PFSK-1 (cell line): Measurements from ENCODE around the gene RBM15.

Source experiments
- FOXP2 ChIP-seq: optimal IDR thresholded peaks from 2 replicates; pipeline ENCODE3; 2011; ENCODE audit warnings: borderline replicate concordance, control low read depth, inconsistent platforms; ENCODE audit not compliant: insufficient read depth; ENCODE audit errors: extremely low read length, extremely low read depth
- POLR2AphosphoS5 ChIP-seq: IDR thresholded peaks from 2 replicates; pipeline ENCODE4 v1.6.1; 2012; ENCODE audit warnings: low read depth, mild to moderate bottlenecking, control low read depth, low read length, moderate library complexity
- REST ChIP-seq, 2 experiments: IDR thresholded peaks; 2 replicates each; pipeline versions ENCODE4 v1.6.1 to v1.8.0; 2011 to 2012; ENCODE audit warnings: low read depth in 2 of 2, low read length in 2 of 2, control low read depth in 1 of 2, inconsistent platforms in 1 of 2, mild to moderate bottlenecking in 1 of 2, moderate library complexity in 1 of 2; ENCODE audit not compliant: insufficient read depth in 1 of 2
- SIN3A ChIP-seq: IDR thresholded peaks from 2 replicates; pipeline ENCODE4 v1.6.1; 2012; ENCODE audit warnings: mild to moderate bottlenecking, low read length, moderate library complexity, borderline replicate concordance; ENCODE audit not compliant: insufficient read depth
- TAF1 ChIP-seq: IDR thresholded peaks from 2 replicates; pipeline ENCODE4 v1.6.1; 2012; ENCODE audit warnings: low read length, control low read depth, borderline replicate concordance; ENCODE audit not compliant: insufficient read depth

RBM15 gene

GRCh38 chr1:110309767-110310166, 29.4 kb upstream of the RBM15 start:
- TF ChIP-seq SIN3A (no peak), POLR2AphosphoS5 (no peak)

DNA sequence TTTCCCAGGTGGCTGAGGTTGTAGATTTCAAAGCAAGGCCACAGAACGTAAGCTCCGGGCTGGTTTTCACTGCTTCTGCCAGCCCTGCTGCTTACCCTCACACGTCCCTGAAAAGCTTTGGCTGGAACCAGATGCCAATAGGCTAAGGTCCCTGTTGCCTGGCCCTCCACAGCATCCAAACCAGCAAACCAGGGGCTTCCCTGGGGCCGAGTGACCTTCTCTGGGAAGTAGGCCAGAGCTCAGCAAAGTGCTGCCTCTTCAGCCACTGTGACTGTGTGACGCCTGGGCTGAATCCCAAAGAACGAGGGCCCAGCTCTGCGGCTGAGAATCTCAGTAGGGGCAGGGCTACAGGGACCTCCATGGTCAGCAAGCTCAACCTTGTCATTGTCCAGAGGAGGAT, 28.9 kb upstream of the RBM15 start:
- no peak for TF ChIP-seq SIN3A

GRCh38 chr1:110312188-110313121, 26.7 kb upstream of the RBM15 start:
- TF ChIP-seq SIN3A (no peak), FOXP2 (peak; percentile 33)

DNA sequence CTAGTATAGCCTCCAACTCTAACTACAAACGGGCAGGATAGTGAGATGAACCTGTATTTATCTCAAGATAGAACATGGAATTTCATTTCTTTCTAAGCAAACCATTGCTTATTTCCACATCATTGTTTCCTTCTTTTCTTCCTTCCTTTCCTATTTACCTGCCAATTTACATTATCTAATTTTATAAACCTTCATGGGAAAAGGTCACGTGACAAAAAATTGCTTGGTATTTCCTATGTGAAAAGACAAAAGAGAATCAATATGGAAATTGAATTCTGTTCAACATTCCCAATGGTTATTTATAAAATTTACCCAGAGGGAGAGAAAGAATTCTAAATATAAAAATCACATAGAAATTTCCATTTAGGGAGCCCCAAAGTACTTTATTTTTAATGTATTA, 22.4 kb upstream of the RBM15 start:
- TF ChIP-seq SIN3A (no peak), REST (IDR thresholded peaks at IDR 0.05; ENCODE audit: insufficient read depth in 1 of 2, low read depth in 2 of 2, low read length in 2 of 2) (no peak), TAF1 (no peak), FOXP2 (no peak), POLR2AphosphoS5 (no peak)

- TF ChIP-seq REST (IDR thresholded peaks at IDR 0.05; ENCODE audit: insufficient read depth in 1 of 2, low read depth in 2 of 2, low read length in 2 of 2) = no peak
- TF ChIP-seq FOXP2 = no peak
- no peak for TF ChIP-seq TAF1
- TF ChIP-seq SIN3A = no peak
- TF ChIP-seq POLR2AphosphoS5 = no peak
Observed at GRCh38 chr1:110318046-110318445, 21.1 kb upstream of the RBM15 start.

GRCh38 chr1:110319332-110320167, 19.6 kb upstream of the RBM15 start:
- no peak for TF ChIP-seq REST (IDR thresholded peaks at IDR 0.05; ENCODE audit: insufficient read depth in 1 of 2, low read depth in 2 of 2, low read length in 2 of 2)
- no peak for TF ChIP-seq SIN3A
- TF ChIP-seq TAF1 = no peak
- TF ChIP-seq POLR2AphosphoS5 = no peak

GRCh38 chr1:110320168-110320518, 19.0 kb upstream of the RBM15 start:
- TF ChIP-seq SIN3A (no peak), FOXP2 (no peak), TAF1 (no peak), REST (IDR thresholded peaks at IDR 0.05; ENCODE audit: insufficient read depth in 1 of 2, low read depth in 2 of 2, low read length in 2 of 2) (no peak), POLR2AphosphoS5 (no peak)
